ENCODE data around the gene TCF4.

The TCF4 gene

DNA sequence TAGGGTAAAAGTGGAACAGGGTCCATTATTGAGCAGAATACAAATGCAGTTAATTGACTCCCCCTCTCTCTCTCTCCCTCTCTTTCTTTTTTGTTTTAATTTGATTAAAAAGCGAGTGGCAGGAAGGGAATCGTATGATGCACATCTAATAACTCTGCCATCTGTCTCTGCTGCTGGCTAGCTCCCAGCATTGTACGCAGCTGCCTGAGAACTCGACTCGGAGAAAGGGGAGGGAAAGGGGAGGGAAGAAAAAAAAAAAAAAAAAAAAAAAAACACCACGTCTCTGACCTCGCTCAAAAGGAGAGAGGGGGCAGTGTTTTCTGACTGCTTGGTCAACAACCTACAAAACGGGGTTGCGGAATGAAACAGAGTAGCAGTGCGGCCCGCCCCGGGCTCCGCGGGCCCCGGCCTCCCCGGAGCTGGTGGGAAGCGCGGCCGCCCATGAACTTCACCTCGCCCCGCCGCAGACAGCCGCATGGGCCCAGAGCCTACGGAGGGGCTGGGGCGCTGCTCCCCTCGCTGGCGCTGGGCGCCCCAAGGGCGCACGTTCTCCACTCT, 265.7 kb downstream of the TCF4 start:
- ChIA-PET CTCF (interaction anchor here (1.0 to 2.2 kb wide), 4 partner anchors 12 to 92 kb away, joined by 3 to 7 read pairs (median 4); no protein-coding TSS in a partner anchor), POLR2A (interaction anchor here (0.5 to 1.0 kb wide), 3 partner anchors 59 to 441 kb away, joined by 3 to 7 read pairs (median 3); no protein-coding TSS in a partner anchor)
- DNase-seq (ENCODE audit: low read depth, low spot score): peak; percentile 71

DNA sequence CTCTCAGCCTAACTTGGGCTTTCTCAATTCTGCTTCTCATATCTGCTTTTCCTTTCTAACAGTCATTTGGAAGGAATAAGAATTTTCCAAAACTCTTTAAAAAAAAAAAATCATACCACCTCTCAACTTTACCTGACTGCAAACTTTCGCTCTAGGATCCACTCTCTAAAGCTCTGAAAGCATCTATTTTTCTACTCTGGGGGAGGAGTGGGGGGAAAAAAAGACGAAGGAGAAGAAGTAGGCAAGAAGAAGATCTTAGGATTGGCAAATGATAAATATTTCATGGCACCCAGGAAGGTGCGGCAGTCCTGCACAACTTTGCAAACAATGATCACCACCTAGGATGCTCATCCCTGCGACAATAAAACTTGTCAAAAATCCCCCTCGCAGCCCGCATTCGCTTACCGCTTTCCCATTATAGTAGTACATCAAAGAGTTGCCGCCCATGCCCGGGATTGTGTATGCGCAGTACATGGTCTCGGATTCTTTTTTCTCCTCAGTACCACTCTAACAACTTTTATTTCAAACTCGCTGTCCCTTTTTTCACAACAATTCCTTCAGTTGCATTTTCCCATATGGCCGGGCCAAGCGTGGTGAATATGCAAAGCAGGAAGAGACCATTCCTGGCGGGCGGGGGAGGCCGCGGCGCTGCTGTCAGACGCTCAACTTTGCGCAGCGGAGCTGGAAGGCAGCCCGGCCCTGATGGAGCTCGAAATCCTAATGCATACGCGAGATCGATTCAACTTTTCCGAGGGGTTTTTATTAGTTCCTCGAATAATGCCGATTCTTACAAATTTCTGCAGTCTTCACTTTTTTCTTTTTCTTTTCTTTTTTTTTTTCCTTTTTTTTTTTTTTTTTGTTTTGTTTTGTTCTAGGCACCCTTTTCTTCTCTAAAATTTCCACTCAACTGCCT, 266.5 kb downstream of the TCF4 start:
- H3K4me3 ChIP-seq (ENCODE audit: low read depth, low read length): peak overlapping the region; percentile 63
- TF ChIP-seq, protein P1, sequence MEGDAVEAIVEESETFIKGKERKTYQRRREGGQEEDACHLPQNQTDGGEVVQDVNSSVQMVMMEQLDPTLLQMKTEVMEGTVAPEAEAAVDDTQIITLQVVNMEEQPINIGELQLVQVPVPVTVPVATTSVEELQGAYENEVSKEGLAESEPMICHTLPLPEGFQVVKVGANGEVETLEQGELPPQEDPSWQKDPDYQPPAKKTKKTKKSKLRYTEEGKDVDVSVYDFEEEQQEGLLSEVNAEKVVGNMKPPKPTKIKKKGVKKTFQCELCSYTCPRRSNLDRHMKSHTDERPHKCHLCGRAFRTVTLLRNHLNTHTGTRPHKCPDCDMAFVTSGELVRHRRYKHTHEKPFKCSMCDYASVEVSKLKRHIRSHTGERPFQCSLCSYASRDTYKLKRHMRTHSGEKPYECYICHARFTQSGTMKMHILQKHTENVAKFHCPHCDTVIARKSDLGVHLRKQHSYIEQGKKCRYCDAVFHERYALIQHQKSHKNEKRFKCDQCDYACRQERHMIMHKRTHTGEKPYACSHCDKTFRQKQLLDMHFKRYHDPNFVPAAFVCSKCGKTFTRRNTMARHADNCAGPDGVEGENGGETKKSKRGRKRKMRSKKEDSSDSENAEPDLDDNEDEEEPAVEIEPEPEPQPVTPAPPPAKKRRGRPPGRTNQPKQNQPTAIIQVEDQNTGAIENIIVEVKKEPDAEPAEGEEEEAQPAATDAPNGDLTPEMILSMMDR (IDR thresholded peaks at IDR 0.05; ENCODE audit: insufficient read depth, low read length, missing control alignments): no peak
- ChIA-PET POLR2A (interaction anchor here (0.5 to 1.0 kb wide), 4 partner anchors 59 to 456 kb away, joined by 3 to 7 read pairs (median 3); no protein-coding TSS in a partner anchor), CTCF (interaction anchor here (1.0 to 2.2 kb wide), 3 partner anchors 13 to 93 kb away, joined by 3 to 7 read pairs (median 4); no protein-coding TSS in a partner anchor)
- DNase-seq (ENCODE audit: low read depth, low spot score): no peak

More for the DNA sequence above, 265.7 kb downstream of the TCF4 start:
- TF ChIP-seq, protein P1 (IDR thresholded peaks at IDR 0.05; ENCODE audit: insufficient read depth, low read length, missing control alignments): no peak
- H3K4me3 ChIP-seq (ENCODE audit: low read depth, low read length): peak overlapping the region; percentile 63

DNA sequence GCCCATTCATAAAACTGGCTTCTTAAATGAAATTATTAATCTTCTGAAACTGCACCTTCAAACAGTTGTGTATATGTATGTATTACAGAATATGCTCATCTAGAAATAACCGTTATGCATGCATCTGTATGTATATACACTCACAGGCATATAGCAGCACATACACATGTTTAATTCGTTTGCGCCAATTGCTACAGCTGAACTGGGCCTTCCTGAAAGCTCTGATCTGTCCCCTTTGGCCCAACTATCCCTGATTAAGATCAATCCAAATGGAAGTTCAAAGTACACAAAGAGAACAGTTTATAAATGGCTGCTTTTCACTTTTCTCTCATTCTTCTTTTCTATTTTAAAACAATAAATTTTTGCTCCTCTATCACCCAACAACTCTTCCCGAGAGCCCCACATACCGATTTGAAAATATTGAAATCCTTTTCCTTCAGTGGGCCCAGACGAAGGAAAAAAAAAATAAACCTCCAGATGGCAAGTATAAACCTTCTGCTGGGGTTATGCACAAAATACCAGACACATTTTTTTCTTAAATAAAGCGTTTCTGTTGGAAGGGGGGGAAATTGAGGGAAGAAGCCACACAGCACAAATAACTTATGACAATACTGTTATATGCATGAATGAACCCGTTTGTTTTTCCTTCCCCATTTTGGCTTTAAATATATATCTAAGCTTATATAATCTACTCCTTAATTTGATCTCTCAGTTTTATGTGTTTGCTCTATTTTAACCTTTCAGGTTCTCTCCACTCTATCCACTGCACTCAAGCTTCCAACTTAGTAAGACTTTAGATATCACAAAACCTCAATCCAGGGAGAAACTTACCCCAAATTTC, 267.3 kb downstream of the TCF4 start:
- CTCF ChIA-PET: interaction anchor here (2.2 kb wide), 1 partner anchor 86 kb away, joined by 7 read pairs; no protein-coding TSS in a partner anchor
- TF ChIP-seq, protein P1 (IDR thresholded peaks at IDR 0.05; ENCODE audit: insufficient read depth, low read length, missing control alignments): no peak
- DNase-seq (ENCODE audit: low read depth, low spot score): no peak
- POLR2A ChIA-PET: interaction anchor here (0.7 kb wide), 1 partner anchor 457 kb away, joined by 3 read pairs; no protein-coding TSS in a partner anchor
- peak overlapping the region; percentile 63 for H3K4me3 ChIP-seq (ENCODE audit: low read depth, low read length)

DNA sequence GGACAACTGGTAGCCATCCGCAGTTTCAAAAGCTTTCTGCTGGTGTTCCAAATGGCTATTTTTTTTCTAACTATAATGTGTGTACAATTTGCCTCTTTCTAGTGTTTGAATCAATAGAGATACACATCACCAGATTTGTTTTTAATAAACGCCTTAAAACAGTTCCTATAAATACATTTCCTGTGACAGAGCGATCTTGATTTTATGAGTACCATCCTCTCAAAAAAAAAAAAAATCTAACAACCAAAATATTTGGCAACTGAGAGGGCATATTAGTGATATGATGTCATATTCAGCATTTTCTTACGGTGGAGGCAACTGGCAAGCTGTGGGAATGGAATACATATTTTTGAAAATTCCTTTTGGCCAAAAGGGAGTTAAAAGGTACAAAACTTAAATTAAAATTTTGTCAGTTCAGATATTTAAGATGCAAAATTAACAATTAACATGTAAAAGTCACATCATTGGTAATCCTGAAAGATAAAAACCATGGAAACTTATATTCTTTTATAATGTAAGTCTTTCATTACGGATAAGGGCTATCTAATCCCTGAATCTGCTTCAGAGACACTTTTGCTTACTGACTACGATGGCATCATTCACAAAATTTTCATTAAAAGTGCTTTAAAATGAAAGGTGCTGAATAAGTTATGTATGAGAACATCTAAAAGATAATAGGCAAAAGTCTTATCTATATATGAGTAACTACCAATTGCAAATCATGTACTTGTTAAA, 268.4 kb downstream of the TCF4 start:
- TF ChIP-seq, protein P1 (IDR thresholded peaks at IDR 0.05; ENCODE audit: insufficient read depth, low read length, missing control alignments): no peak
- H3K4me3 ChIP-seq (ENCODE audit: low read depth, low read length): peak overlapping the region; percentile 63
- POLR2A ChIA-PET: no interaction called here
- no peak for DNase-seq (ENCODE audit: low read depth, low spot score)
- CTCF ChIA-PET: interaction anchor here (0.7 to 2.2 kb wide), 4 partner anchors 8 to 85 kb away, joined by 3 to 7 read pairs (median 3); no protein-coding TSS in a partner anchor

DNA sequence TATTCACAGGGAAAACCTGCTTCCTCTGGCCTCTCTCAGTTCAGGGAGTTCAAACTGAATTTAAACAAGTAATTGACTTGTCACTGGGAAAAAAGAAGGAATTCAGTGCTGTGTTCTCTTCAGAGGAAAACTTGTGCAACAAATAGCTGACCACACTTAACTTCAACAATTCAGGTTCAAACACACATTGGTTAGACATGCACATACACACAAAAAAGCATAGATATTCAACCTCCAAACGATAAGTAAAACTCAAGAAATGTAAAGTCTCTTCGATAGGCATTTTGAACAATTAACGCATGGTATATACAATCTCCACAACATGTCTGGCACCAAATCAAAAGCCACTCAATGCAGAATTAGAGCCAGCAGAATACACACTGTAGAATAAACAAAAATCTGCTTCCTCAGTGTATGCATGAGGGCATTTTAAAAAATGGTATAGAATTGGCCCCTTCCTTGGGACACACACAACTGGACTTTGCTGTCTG, 269.0 kb downstream of the TCF4 start:
- no peak for DNase-seq (ENCODE audit: low read depth, low spot score)
- peak overlapping the region; percentile 37 for H3K4me3 ChIP-seq (ENCODE audit: low read depth, low read length)
- ChIA-PET POLR2A (no interaction called here), CTCF (interaction anchor here (1.0 to 2.3 kb wide), 4 partner anchors 9 to 87 kb away, joined by 3 to 20 read pairs (median 4); no protein-coding TSS in a partner anchor)
- TF ChIP-seq, protein P1 (IDR thresholded peaks at IDR 0.05; ENCODE audit: insufficient read depth, low read length, missing control alignments): no peak
